ENCODE data around the gene GNGT2.

- TF ChIP-seq CTCF (conservative IDR thresholded peaks at IDR 0.05 in 1 of 2, IDR thresholded peaks at IDR 0.05 in 1 of 2; ENCODE audit: extremely low read depth in 1 of 2, insufficient read depth in 1 of 2, low read depth in 1 of 2, low read length in 2 of 2) (no peak), EZH2 (IDR thresholded peaks at IDR 0.05; ENCODE audit: borderline replicate concordance, low read length) (no peak)
Observed at GRCh38 chr17:49180998-49181635, 29.3 kb downstream of the GNGT2 start.

Data from mammary epithelial cell (primary cell).